HG03196 (cell line): Measurements from ENCODE around the gene LIPI.
"Not testable (repeated sequence)": the region's sequence is repeated elsewhere in the genome, so short reads cannot be mapped to it uniquely, and the experiment has no call there.

Experiments used
- ATAC-seq: cut with Tn5 transposase; IDR thresholded peaks from one replicate; pipeline ENCODE4 v1.9.1; 2021; ENCODE audit not compliant: unreplicated experiment

The LIPI gene

DNA sequence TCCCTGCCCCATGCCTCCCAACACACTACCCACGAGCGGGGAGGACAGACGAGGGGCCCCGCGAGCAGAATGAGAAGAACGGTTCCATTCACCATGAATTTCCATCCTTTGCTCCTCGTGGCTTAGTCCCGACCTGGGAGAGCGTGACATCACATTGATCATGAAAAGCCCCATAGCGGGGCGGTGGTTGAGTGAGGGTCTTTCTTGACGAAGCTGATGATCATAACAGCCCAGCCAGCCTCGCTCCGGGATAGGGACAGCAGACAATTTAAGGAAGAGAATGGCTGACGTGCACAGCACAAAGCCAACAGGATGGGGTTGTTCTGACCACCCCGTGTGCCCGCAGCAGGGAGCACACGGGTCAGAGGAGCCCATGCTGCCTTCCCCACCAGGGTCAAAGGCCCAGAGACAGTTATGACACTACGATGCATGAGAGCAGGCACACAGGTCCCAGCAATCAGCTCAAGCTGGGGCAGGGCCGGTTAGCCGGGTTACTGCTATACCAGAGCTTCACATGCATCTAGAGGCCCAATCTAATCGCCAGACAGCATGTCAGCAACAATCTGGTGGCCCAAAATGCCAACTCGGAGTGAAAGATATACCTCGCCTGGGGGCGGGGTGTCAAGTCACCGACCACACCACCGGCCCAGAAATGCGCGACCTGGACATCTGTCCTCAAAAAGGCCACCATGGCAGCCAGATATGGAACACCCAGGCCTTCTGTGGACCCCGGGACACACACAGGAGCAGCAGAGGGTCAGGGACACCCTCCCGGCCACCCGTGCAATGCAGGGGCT is 135.2 kb downstream of the LIPI start:
- ATAC-seq: no peak

DNA sequence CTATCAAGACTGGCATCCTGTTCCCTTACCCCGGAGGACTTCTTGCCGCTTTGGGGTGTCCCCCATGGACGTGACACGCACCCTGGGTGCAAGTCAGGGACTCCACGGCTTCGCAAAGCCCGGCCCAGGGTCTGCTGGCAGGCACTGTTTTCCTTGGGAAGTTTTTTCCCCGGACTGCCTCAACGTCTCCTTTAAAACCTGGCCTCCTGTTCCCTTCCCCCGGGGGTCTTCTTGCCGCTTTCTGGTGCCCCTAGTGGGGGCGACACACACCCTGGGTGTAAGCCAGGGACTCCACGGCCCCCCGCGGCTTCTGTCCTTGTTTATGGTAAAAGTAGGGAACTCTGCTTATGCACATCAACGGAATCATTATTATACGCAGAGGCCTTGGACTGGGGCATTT is 136.6 kb downstream of the LIPI start:
- ATAC-seq: no peak

DNA sequence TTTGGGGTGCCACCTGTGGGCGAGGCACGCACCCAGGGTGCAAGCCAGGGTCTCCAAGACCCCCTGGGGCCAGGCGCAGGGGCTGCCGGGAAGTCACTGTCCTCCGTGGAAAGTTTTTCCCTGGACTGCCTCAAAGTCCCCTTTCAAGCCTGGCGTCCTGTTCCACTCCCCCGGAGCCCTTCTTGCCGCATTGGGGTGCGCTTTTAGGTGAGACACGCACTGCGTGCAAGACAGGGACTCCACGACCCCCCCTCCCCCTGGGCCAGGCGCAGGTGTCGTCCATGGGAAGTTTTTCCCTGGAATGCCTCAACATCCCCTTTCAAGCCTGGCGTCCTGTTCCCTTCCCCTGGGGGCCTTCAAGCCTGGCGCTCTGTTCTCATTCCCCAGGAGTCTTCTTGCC is 137.1 kb downstream of the LIPI start:
- no peak for ATAC-seq

DNA sequence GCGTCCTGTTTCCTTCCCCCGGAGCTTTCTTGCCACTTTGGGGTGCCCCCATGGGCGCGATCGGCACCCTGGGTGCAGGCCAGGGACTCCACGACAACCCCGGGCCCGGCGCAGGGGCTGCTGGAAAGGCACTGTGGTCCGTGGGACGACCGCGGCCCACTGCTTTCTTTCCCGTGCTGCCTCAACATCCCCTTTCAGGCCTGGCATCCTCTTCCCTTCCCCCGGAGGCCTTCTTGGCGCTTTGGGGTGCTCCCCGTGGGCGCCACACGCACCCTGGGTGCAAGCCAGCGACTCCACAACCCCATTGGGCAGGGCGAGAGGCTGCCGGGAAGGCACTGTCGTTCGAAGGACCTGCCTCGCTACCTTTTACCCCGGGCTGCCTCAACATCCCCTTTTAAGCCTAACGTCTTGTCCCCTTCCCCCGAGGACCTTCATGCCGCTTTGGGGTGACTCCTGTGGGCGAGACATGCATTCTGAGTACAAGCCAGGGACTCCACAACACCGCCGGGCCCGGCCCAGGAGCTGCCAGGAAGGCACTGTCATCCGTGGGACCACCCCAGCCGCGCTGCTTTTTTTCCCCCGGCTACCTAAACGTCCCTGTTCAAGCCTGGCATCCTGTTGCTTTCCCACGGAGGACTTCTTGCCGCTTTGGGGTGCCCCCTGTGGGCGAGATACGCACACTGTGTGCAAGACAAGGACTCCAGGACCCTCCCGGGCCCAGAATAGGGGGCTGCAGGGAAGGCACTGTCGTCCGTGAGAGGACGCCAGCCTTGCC is 137.8 kb downstream of the LIPI start:
- no peak for ATAC-seq

DNA sequence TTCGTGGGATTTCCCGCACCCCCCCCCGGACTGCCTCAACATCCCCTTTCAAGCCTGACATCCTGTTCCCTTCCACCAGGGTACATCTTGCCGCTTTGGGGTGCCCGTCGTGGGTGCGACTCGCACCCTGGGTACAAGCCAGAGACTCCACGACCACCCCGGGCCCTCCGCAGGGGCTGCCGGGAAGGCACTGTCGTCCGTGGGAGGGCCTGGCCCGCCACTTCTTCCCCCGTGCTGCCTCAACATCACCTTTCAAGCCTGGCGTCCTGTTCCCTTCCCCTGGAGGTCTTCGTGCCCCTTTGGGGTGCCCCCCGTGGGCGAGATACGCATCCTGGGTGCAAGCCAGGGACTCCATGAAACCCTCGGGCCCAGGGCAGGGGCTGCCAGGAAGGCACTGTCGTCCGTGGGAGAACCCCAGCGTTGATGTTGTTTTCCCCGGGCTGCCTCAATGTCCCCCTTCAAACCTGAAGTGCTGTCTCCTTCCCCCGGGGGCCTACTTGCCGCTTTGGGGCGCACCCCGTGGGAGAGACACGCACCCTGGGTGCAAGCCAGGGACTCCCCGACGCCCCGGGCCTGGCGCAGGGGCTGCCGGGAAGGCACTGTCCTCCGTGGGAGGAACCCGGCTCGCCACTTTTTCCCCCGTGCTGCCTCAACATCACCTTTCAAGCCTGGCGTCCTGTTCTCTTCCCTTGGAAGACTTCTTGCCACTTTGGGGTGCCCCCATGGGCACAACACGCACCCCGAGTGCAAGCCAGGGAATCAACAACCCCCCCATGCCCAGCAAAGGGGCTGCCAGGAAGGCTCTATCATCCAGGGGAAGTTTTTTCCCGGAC is 138.6 kb downstream of the LIPI start:
- ATAC-seq: no peak

DNA sequence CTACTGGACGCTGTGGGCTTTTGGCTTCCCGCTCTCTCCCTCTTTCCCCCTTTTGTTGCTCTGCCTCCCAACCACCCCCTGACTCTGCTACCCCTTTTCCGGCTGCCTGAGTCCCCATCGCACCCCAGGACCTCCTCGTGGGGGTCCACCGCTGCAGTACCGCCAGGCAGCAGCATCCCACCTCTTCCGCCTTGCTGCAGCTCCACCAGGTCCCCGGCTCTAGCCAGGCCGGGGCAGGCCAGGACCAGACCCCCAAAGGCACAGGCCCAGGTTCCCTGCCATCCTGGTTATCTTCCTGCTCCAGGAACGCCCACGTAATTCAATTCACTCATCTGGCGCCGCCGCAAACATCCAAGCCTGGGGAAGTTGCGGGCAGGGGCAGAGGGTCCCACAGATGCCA is 139.8 kb downstream of the LIPI start:
- ATAC-seq: no peak

DNA sequence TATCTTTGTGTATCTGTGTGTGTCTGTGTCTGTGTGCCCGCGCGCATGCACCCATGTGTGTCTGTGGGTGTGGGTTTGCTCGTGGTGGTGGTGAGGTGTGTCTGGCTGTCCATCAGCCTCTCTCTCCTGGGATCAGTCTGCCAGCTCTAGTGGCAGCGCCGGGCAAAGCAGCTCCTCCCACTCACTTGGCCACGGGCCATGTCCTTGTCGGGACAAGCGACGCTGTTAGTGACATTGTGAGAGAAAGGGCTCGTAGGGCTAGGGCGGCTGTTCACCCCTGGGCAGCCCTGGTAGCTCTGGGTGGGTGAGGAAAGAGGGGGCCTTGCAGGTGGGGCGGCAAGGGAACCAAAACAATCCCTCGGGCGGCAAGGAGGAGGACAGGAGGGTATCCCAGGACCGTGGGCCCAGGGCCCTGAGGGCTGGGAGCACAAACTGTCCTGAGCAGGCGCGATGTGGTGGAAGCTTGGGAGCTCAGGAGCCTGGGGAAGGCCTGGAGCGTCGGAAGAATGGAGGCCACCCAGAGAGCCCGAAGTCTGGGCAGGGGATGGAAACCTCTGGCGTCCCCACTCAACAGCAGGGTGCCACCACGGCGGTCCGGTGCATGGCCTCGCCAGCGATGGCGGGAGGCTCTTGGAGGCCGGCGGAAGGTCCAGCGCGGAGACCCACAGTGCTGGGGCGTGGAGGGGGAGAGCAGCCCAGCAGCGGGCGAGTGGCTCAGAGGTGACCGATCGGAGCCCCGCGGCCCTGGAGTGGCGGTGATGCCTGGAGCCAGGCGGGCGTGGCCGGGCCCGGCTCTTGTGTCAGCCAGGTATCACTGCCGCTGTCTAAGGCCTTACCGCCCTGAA is 140.5 kb downstream of the LIPI start:
- no peak for ATAC-seq

DNA sequence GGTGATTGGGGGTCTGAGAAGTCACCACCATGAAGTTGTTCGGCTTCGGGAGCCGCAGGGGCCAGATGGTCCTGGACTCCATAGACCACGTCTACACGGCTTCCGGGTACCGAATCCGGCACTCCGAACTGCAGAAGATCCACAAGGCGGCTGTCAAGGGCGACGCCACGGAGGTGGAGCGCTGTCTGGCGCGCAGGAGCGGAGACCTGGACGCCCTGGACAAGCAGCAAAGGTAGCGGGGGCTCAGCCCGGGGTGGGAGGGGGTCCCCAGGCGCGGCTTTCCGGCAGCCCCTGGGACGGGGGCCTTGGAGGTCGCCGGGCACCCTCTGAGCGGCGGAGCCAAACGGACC is 146.5 kb downstream of the LIPI start:
- ATAC-seq: no peak

DNA sequence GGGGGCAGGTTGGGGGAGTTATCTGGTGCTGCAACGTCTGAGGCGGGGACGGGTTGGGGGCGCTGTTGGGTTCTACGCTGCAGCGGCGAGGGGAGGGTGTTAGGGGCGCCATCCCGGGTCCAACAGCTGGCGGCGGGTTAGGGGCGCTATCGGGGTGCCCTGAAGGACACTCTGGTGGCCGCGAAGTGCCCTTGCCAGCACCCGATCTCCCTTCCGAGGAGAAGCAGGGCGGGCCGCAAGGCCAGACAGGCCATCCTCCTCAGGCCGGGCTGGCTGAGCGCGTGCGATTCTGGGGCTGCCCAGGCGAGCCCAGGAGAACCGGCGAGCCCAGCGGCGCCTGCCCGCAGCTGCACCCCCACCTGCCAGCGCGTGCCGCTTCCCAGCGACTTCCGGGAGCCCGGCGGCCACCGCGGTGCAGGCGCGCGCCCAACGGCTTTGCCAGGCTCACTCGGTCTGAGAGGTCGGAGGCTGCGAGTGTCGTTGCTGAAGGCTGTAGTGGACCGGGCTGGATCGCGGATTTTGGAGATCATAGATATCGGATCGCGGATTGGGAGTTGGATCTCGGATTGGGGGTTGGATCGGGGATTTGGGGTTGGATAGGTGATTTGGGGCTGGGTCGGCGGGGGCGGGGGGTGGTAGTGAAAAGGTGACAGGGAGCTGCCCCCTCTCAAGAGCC is 147.0 kb downstream of the LIPI start:
- ATAC-seq: not testable (repeated sequence)

DNA sequence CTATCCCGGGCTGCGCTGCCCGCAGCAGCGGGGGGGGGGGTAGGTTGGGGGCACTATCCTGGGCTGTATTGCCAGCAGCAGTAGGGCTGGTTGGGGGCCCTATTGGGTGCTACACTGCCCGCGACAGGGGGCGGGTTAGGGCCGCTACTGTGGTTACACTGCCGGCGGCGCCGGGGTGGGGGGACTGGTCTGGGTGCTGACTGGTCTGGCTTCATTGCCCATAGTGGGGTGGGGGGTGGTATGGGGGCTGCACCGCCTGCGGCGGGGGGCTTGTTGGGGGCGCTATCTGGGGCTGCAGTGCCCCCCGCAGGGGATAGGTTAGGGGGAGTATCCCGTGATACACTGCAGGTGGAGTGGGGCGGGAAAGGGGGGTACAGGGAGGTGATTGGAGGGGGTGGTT is 148.1 kb downstream of the LIPI start:
- ATAC-seq: not testable (repeated sequence)

DNA sequence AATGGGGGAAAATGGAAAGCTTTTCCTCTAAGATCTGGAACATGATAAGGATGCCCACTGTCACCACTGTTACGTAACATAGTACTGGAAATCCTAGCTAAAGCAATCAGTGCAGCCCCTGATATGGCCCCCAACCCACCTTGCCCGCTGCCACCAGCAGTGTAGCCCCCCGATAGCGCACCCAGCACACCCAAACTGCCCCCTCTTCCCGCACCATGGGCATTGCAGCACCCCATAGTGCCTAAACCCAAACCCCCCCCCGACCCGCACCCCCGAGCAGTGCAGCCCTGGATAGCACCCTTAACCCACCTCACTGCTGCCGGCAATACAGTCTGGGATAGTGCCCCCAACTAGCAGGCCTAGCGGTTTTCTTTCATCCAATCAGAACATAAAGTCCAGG is 148.9 kb downstream of the LIPI start:
- ATAC-seq: not testable (repeated sequence)

DNA sequence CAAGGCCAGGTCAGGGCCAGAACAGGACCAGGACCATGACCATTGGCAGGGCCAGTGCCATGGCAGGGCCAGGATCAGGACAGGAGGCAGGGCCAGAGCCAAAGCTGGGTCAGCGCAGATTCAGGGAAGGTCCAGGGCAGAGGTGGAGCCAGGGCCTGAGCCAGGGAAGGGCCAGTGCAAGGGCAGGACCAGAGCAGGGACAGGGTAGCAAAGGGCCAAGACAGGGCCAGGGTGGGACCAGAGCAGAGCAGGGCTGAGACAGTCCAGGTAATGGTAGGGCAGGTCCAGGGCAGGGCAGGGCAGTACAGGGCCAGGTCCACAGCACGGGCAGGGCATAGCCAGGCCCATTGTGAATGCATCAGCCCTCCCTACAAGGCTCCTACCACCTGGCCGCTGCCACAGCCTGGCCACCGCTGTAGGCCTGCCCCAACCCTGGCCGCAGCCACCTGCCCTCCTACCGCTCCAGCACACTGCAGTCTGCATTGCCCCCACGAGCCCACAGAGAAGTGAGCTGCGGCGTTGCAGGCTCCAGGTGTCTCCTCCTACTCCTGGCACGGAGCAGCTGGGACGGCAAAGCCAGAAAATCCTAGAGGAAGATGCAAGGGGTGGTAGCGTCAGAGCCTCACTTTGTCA is 151.6 kb downstream of the LIPI start:
- ATAC-seq: not testable (repeated sequence)
